H9 (cell line): ENCODE results near the gene SLCO4A1. TPM values are rescaled to one million over a fixed set of nuclear protein-coding genes. Genes with fewer than 3 reads are reported as not detected.

Experiments used
- DNase-seq: peaks from one replicate; pipeline ENCODE4 v3.0.0-alpha.2; 2017
- H2AFZ ChIP-seq: one replicate; pipeline ENCODE4 v1.6.1; 2013; ENCODE audit warnings: mild to moderate bottlenecking, low read length, control low read depth, moderate library complexity
- H2AK5ac ChIP-seq: 2 replicates; pipeline ENCODE4 v1.6.1; 2013; ENCODE audit warnings: low read length, control low read depth, mixed read lengths; ENCODE audit not compliant: insufficient read length
- H2BK120ac ChIP-seq: one replicate; pipeline ENCODE4 v1.6.1; 2013; ENCODE audit warnings: low read depth, mild to moderate bottlenecking, low read length, control low read depth, inconsistent platforms; ENCODE audit not compliant: poor library complexity, severe bottlenecking
- H2BK12ac ChIP-seq: 2 replicates; pipeline ENCODE4 v1.6.1; 2013; ENCODE audit warnings: low read length, control low read depth, mixed read lengths, low read depth; ENCODE audit not compliant: insufficient read length
- H2BK15ac ChIP-seq: 2 replicates; pipeline ENCODE4 v1.6.1; 2013; ENCODE audit warnings: low read depth, low read length, control low read depth
- H2BK20ac ChIP-seq: one replicate; pipeline ENCODE4 v1.6.1; 2013; ENCODE audit warnings: low read depth, mild to moderate bottlenecking, low read length, control low read depth, inconsistent platforms; ENCODE audit not compliant: poor library complexity, severe bottlenecking
- H2BK5ac ChIP-seq: 2 replicates; pipeline ENCODE4 v1.6.1; 2013; ENCODE audit warnings: low read length, control low read depth, mixed read lengths; ENCODE audit not compliant: insufficient read length
- H3K14ac ChIP-seq: 2 replicates; pipeline ENCODE4 v1.6.1; 2013; ENCODE audit warnings: low read length, control low read depth; ENCODE audit not compliant: insufficient read depth
- H3K18ac ChIP-seq: 2 replicates; pipeline ENCODE4 v1.6.1; 2013; ENCODE audit warnings: low read depth, mild to moderate bottlenecking, mixed read lengths, low read length, control low read depth; ENCODE audit not compliant: insufficient read length
- H3K23ac ChIP-seq: 2 replicates; pipeline ENCODE4 v1.6.1; 2013; ENCODE audit warnings: low read length, control low read depth, mixed read lengths, low read depth; ENCODE audit not compliant: insufficient read length
- H3K23me2 ChIP-seq: 2 replicates; pipeline ENCODE4 v1.6.1; 2013; ENCODE audit warnings: low read depth, mild to moderate bottlenecking, mixed read lengths, low read length, control low read depth; ENCODE audit not compliant: insufficient read length, poor library complexity, severe bottlenecking
- H3K27ac ChIP-seq: 2 replicates; pipeline ENCODE4 v1.5.1; 2013; ENCODE audit warnings: low read length, control low read depth, mixed read lengths, low read depth; ENCODE audit not compliant: insufficient read length
- H3K27me3 ChIP-seq: 2 replicates; pipeline ENCODE4 v1.6.1; 2013; ENCODE audit warnings: low read length, control low read depth, inconsistent platforms; ENCODE audit not compliant: insufficient read depth
- H3K4ac ChIP-seq: 2 replicates; pipeline ENCODE4 v1.6.1; 2013; ENCODE audit warnings: low read depth, mild to moderate bottlenecking, control low read depth, inconsistent platforms, low read length, moderate library complexity
- H3K4me1 ChIP-seq: 2 replicates; pipeline ENCODE4 v1.6.1; 2013; ENCODE audit warnings: low read length, control low read depth, inconsistent platforms; ENCODE audit not compliant: insufficient read depth
- H3K4me2 ChIP-seq: 2 replicates; pipeline ENCODE4 v1.6.1; 2013; ENCODE audit warnings: low read length, control low read depth, mixed read lengths; ENCODE audit not compliant: insufficient read length, insufficient read depth
- H3K56ac ChIP-seq: 2 replicates; pipeline ENCODE4 v1.6.1; 2013; ENCODE audit warnings: low read depth, mild to moderate bottlenecking, mixed read lengths, low read length, control low read depth; ENCODE audit not compliant: insufficient read length
- H3K79me1 ChIP-seq: 2 replicates; pipeline ENCODE4 v1.6.1; 2013; ENCODE audit warnings: low read depth, mild to moderate bottlenecking, moderate library complexity, low read length, control low read depth, inconsistent platforms; ENCODE audit not compliant: insufficient read depth, poor library complexity, severe bottlenecking
- H3K79me2 ChIP-seq: 2 replicates; pipeline ENCODE4 v1.6.1; 2013; ENCODE audit warnings: low read length, control low read depth, inconsistent platforms; ENCODE audit not compliant: insufficient read depth
- H3K9ac ChIP-seq: 2 replicates; pipeline ENCODE4 v1.6.1; 2013; ENCODE audit warnings: low read length, control low read depth, mixed read lengths; ENCODE audit not compliant: insufficient read length; ENCODE audit errors: extremely low read depth
- H3K9me3 ChIP-seq: one replicate; pipeline ENCODE4 v1.6.1; 2013; ENCODE audit warnings: low read depth, low read length, inconsistent platforms; ENCODE audit not compliant: control insufficient read depth
- H3T11ph ChIP-seq: one replicate; pipeline ENCODE4 v1.6.1; 2013; ENCODE audit warnings: mild to moderate bottlenecking, low read length, control low read depth, inconsistent platforms
- H4K20me1 ChIP-seq: one replicate; pipeline ENCODE4 v1.6.1; 2013; ENCODE audit not compliant: control insufficient read depth, insufficient read length, insufficient read depth
- H4K5ac ChIP-seq: 2 replicates; pipeline ENCODE4 v1.6.1; 2013; ENCODE audit warnings: low read depth, mild to moderate bottlenecking, mixed read lengths, low read length, control low read depth; ENCODE audit not compliant: insufficient read length
- H4K8ac ChIP-seq: replicated peaks from 2 replicates; pipeline ENCODE4 v1.6.1; 2013; ENCODE audit warnings: low read length, control low read depth, mixed read lengths, low read depth; ENCODE audit not compliant: insufficient read length
- H4K91ac ChIP-seq: 2 replicates; pipeline ENCODE4 v1.6.1; 2013; ENCODE audit warnings: low read depth, mild to moderate bottlenecking, moderate library complexity, mixed read lengths, low read length, control low read depth; ENCODE audit not compliant: insufficient read length
- H3K27ac Mint-ChIP-seq, 3 experiments: 2 replicates in 2 of 3; 3 replicates in 1 of 3; pipeline ENCODE4 v1.8.0; 2020 to 2021; ENCODE audit warnings: mixed read lengths in 3 of 3, mild to moderate bottlenecking in 1 of 3, moderate library complexity in 1 of 3
- H3K27me3 Mint-ChIP-seq: 2 replicates; pipeline ENCODE4 v1.8.0; 2021; ENCODE audit warnings: low read depth, mild to moderate bottlenecking, moderate library complexity, mixed read lengths
- H3K36me3 Mint-ChIP-seq, 3 experiments: 2 replicates in 2 of 3; 3 replicates in 1 of 3; pipeline ENCODE4 v1.8.0; 2020 to 2021; ENCODE audit warnings: low read depth in 3 of 3, mixed read lengths in 3 of 3; ENCODE audit not compliant: insufficient read depth in 1 of 3
- H3K4me1 Mint-ChIP-seq, 2 experiments: 2 replicates each; pipeline ENCODE4 v1.8.0; 2020; ENCODE audit warnings: mixed read lengths in 2 of 2
- H3K4me3 Mint-ChIP-seq, 2 experiments: 2 replicates in 1 of 2; 3 replicates in 1 of 2; pipeline ENCODE4 v1.8.0; 2020 to 2021; ENCODE audit warnings: mild to moderate bottlenecking in 2 of 2, mixed read lengths in 2 of 2, moderate library complexity in 1 of 2
- H3K9me3 Mint-ChIP-seq, 2 experiments: 2 replicates in 1 of 2; 3 replicates in 1 of 2; pipeline ENCODE4 v1.8.0; 2020; ENCODE audit warnings: mild to moderate bottlenecking in 2 of 2, mixed read lengths in 2 of 2, moderate library complexity in 1 of 2
- CTCF ChIP-seq: fragments of 200-600 bp; sonication (generic); conservative IDR thresholded peaks from 3 replicates; pipeline ENCODE4 v1.8.0; 2021; ENCODE audit warnings: antibody characterized with exemption, mild to moderate bottlenecking
- WGBS: extraction: QIAGEN DNeasy Blood & Tissue Kit; methylation state at CpG from one replicate; pipeline ENCODE4 v1.1.7; 2013; ENCODE audit warnings: missing lambda C conversion rate, low lambda C conversion rate, mixed read lengths; ENCODE audit not compliant: insufficient read length; ENCODE audit errors: extremely low coverage; 5-methylcytosine and 5-hydroxymethylcytosine counted together
- total RNA-seq: library from RNA; stranded (reverse); gene quantifications from 2 replicates; pipeline ENCODE4 v1.2.1, GENCODE V29; 2021

Gene SLCO4A1
- total RNA-seq, 1 experiment from 2014 or later: 9.4 TPM

DNA sequence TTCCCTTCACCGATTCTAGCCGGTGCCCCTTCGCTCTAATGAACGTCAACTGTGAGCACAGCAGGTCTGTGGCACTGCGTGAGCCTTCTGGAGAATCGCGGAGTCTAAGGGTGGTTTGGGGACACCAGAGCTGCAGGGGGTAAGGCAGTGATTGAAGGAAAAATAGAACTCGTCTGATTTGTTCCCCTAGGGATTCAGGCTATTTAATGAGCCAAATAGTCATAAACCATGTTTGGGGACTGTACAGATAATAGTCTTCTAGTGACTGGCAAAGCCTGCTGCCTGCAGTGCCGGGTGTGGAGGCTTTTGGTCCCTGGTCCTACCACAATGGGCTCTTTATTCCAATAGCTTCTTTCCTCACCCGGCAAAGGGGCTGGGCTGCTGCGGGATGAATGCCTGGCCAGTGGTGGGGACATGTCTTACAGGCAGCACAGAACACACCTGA, 55.2 kb downstream of the SLCO4A1 start:
- H3T11ph ChIP-seq: no peak overlapping the region
- H2AFZ ChIP-seq: no peak overlapping the region
- H3K27me3 ChIP-seq: no peaks in the 10 kb centered on the region; the same call in 1 of the 2 replicates
- H2BK5ac ChIP-seq: no peak overlapping the region
- H2BK15ac ChIP-seq: no peak overlapping the region
- TF ChIP-seq CTCF: no peak
- H2BK12ac ChIP-seq: no peak overlapping the region
- H3K79me1 ChIP-seq: no peaks in the 10 kb centered on the region
- H4K5ac ChIP-seq: no peak overlapping the region
- peak overlapping the region in 1 of 3 experiments; percentile 83; a peak in 1 of 7 replicates for H3K27ac Mint-ChIP-seq
- no peak overlapping the region for H3K23ac ChIP-seq
- no peak overlapping the region for H3K4me3 Mint-ChIP-seq
- H3K23me2 ChIP-seq: no peaks in the 10 kb centered on the region
- H3K56ac ChIP-seq: no peak overlapping the region
- H2BK120ac ChIP-seq: no peak overlapping the region
- no peak overlapping the region for H3K14ac ChIP-seq
- DNase-seq: no peak
- no CpG with 5 or more reads among the region's 11 CpGs for WGBS
- no peaks in the 10 kb centered on the region; a peak in 1 of 5 replicates for H3K9me3 Mint-ChIP-seq
- H3K9ac ChIP-seq: no peak overlapping the region
- no peak overlapping the region for H4K8ac ChIP-seq
- no peaks in the 10 kb centered on the region for H4K20me1 ChIP-seq
- no peaks in the 10 kb centered on the region for H3K36me3 Mint-ChIP-seq
- no peaks in the 10 kb centered on the region for H3K4me1 ChIP-seq
- no peak overlapping the region for H3K4ac ChIP-seq
- no peak overlapping the region for H2BK20ac ChIP-seq
- H3K4me1 Mint-ChIP-seq: 0 out of 4 replicates have a peak, but pooled peaks cover 0 to 2% of the 10 kb centered on the region in 2 experiments
- peaks cover 7% of the 10 kb centered on the region for H3K27me3 Mint-ChIP-seq
- H3K18ac ChIP-seq: no peak overlapping the region
- H3K4me2 ChIP-seq: no peak overlapping the region
- no peak overlapping the region for H3K27ac ChIP-seq
- no peak overlapping the region for H4K91ac ChIP-seq
- no peaks in the 10 kb centered on the region for H3K9me3 ChIP-seq
- no peak overlapping the region for H2AK5ac ChIP-seq
- no peaks in the 10 kb centered on the region for H3K79me2 ChIP-seq
